Measurements from ENCODE around the gene DDA1. TPM values are rescaled to one million over a fixed set of nuclear protein-coding genes. Genes with fewer than 3 reads are reported as not detected.

Gene DDA1
- total RNA-seq, 4 donors from 2014 or later: 4.6 to 44.4 (median 23.8) TPM

DNA sequence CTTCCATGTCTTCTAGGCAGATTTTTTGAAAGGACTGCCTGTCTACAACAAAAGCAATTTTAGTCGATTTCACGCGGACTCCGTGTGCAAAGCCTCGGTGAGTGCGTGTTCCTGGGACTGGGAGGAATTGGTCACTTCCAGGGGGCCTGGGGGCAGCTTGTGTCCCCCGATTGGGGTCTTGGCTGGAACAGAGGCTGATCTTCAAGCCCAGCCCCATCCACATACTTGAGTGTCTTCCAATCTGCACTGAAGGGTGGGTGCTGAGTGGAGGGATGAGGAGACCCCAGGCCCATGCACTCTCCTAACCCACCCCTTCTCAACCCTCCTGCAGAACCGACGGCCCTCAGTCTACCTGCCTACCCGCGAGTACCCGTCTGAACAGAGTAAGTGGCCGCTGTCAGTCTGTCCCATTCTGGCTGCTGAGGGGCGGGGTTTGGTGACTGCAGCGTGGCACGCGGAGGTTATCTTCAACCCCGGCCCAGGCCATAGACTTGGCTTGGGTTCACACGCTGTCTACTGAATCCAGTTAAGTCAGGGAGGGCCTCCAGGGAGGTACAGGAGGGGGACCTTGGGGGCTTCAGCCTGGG, 4.7 kb downstream of the DDA1 start:
- DNase-seq (ENCODE audit: low spot score) (no peak), ATAC-seq (ENCODE audit: low FRiP score) (no peak)
- no peak for TF ChIP-seq CTCF (IDR thresholded peaks at IDR 0.05)

DNA sequence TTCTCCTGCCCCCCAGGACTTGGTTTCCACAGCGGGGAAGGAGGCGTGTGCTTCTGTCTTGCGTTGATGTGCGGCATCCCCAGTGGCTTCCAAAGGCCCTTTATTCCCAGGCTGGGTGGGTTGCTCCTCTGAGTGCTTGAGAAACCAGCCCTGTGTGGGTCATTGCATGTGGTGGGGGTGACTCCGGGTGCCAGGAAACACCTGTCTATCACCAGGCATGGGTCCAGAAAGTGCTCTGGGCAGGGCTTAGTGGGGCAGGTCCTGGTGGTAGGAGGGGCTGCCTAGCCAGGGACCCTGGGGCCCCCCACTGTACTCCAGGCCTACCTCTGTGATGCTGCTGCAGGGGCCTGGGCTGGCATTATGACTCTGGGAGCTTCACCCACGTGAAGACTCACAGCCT, 9.6 kb downstream of the DDA1 start:
- ATAC-seq (ENCODE audit: low FRiP score) (no peak), DNase-seq (ENCODE audit: low spot score) (no peak)
- no peak for TF ChIP-seq CTCF (IDR thresholded peaks at IDR 0.05)

- no peak for TF ChIP-seq CTCF (IDR thresholded peaks at IDR 0.05)
- no peak for DNase-seq (ENCODE audit: low spot score)
- ATAC-seq (ENCODE audit: low FRiP score): no peak
Measured at GRCh38 chr19:17319473-17320238, 10.3 kb downstream of the DDA1 start.

- DNase-seq (ENCODE audit: low spot score) (no peak), ATAC-seq (ENCODE audit: low FRiP score) (no peak)
- no peak for TF ChIP-seq CTCF (IDR thresholded peaks at IDR 0.05)
Measured at GRCh38 chr19:17320435-17320834, 11.1 kb downstream of the DDA1 start.

- ATAC-seq (ENCODE audit: low FRiP score): peak; percentile 15
- no peak for TF ChIP-seq CTCF (IDR thresholded peaks at IDR 0.05)
- no peak for DNase-seq (ENCODE audit: low spot score)
Measured at GRCh38 chr19:17321655-17322489, 12.5 kb downstream of the DDA1 start.

GRCh38 chr19:17322854-17323253, 13.5 kb downstream of the DDA1 start:
- TF ChIP-seq CTCF (IDR thresholded peaks at IDR 0.05): no peak
- no peak for ATAC-seq (ENCODE audit: low FRiP score)

More at GRCh38 chr19:17322854-17323253, 13.5 kb downstream of the DDA1 start:
- DNase-seq (ENCODE audit: low spot score): no peak
